Measurements from ENCODE around the gene AKR1C4. TPM values are rescaled to one million over a fixed set of nuclear protein-coding genes. Genes with fewer than 3 reads are reported as not detected.

The AKR1C4 gene
- total and polyA plus RNA-seq, 10 donors: not detected

DNA sequence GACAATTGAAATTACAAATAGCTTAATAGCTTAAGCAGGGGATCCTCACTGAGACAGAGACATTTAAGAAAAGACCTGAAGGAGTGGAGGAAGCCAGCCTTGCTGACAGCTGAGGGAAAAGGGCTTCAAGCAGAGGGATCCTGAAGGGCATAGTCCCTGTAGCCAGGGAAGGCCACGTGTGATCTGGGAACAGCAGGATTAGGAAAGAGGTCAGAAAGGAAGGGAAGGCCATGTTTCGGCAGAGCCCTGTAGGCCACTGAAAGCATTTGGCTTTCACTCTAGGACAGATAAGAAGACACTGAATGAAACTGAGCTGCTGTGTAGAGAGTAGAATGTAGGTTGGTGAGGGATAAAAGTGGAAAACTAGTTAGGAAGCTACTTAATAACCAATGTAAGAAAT lies 8.3 kb upstream of the AKR1C4 start:
- H3K27me3 ChIP-seq (replicated peaks in 1 of 7): no peaks in the 10 kb centered on the region

DNA sequence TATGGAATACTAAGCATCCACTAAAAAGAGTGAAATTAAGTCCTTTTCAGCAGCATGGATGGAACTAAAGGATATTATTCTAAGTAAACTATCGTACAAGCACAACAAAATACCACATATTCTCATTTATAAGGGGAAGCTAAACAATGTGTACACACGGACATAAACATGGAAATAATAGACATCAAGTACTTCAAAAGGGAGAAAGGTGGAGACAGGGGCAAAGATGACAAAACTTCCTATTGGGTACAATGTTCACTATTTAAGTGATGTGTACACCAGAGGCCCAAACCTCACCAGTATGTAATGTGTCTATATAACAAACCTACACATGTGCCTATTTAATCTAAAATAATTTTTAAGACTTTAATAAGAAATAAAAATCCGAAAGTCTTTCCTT lies 2.2 kb upstream of the AKR1C4 start:
- no peak for TF ChIP-seq POLR2AphosphoS5 (IDR thresholded peaks at IDR 0.05)
- Histone ChIP-seq H3K4me3 (no peak overlapping the region), H3K27ac (no peak overlapping the region), H3K9me3 (no peaks in the 10 kb centered on the region), H3K4me1 (no peaks in the 10 kb centered on the region), H3K27me3 (replicated peaks in 1 of 7) (no peaks in the 10 kb centered on the region), H3K36me3 (no peaks in the 10 kb centered on the region)
- DNase-seq: no peak
- 82 to 86% (median 85%) methylated on average over 3 of the region's 3 CpGs for WGBS, 5 donors
- intact Hi-C loops (cut with DNase I; ENCODE audit: low total_unique reads): no loop called here

More for the DNA sequence above, 8.3 kb upstream of the AKR1C4 start:
- intact Hi-C loops (cut with DNase I; ENCODE audit: low total_unique reads): no loop called here
- no peak overlapping the region for H3K4me3 ChIP-seq
- no peak for DNase-seq
- TF ChIP-seq, protein P1, sequence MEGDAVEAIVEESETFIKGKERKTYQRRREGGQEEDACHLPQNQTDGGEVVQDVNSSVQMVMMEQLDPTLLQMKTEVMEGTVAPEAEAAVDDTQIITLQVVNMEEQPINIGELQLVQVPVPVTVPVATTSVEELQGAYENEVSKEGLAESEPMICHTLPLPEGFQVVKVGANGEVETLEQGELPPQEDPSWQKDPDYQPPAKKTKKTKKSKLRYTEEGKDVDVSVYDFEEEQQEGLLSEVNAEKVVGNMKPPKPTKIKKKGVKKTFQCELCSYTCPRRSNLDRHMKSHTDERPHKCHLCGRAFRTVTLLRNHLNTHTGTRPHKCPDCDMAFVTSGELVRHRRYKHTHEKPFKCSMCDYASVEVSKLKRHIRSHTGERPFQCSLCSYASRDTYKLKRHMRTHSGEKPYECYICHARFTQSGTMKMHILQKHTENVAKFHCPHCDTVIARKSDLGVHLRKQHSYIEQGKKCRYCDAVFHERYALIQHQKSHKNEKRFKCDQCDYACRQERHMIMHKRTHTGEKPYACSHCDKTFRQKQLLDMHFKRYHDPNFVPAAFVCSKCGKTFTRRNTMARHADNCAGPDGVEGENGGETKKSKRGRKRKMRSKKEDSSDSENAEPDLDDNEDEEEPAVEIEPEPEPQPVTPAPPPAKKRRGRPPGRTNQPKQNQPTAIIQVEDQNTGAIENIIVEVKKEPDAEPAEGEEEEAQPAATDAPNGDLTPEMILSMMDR (IDR thresholded peaks at IDR 0.05 in 8 of 11, conservative IDR thresholded peaks at IDR 0.05 in 3 of 11): no peak
- TF ChIP-seq POLR2A (IDR thresholded peaks at IDR 0.05) (no peak), POLR2AphosphoS5 (IDR thresholded peaks at IDR 0.05) (no peak)
- 67 to 83% (median 73%) methylated on average over 2 of the region's 2 CpGs for WGBS, 5 donors
- no peaks in the 10 kb centered on the region for H3K9me3 ChIP-seq
- no peak overlapping the region for H3K27ac ChIP-seq
- H3K36me3 ChIP-seq: no peaks in the 10 kb centered on the region
- H3K4me1 ChIP-seq: no peaks in the 10 kb centered on the region

DNA sequence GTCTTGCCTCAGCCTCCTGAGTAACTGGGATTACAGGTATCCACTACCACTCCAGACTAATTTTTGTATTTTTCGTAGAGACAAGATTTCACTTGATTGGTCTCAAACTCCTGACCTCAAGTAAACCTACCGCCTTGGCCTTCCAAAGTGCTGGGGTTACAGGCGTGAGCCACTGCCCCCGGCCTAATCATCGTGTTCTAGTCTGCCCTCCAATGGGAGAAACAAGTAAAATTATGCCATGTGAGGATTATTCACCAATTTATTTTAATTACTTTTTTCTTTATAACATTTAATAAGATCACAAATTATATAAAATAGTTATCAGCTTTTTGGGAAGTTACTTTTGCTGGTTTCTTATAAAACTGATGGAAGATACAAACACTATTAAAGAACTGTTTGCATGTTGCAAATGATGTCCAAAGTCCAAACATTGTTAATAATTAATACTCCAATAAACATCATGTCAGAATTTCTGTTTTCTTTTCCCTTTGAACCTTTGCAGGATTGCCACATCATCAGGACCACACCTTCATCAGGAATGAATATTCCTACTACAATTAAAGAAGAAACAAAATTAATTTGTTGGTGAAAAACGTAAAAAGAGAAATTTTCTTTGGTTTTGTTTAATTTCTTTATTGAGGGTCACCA lies 786 bp upstream of the AKR1C4 start:
- intact Hi-C loops (cut with DNase I; ENCODE audit: low total_unique reads): no loop called here
- no peaks in the 10 kb centered on the region for H3K27me3 ChIP-seq (replicated peaks in 1 of 7)
- no peaks in the 10 kb centered on the region for H3K36me3 ChIP-seq
- no peak overlapping the region for H3K4me3 ChIP-seq
- TF ChIP-seq POLR2A (IDR thresholded peaks at IDR 0.05): no peak
- TF ChIP-seq, protein P1 (IDR thresholded peaks at IDR 0.05 in 8 of 11, conservative IDR thresholded peaks at IDR 0.05 in 3 of 11): no peak
- WGBS, 5 donors: 78 to 87% (median 82%) methylated on average over 6 of the region's 6 CpGs
- H3K27ac ChIP-seq: no peak overlapping the region
- no peaks in the 10 kb centered on the region for H3K4me1 ChIP-seq
- no peaks in the 10 kb centered on the region for H3K9me3 ChIP-seq
- DNase-seq: no peak

DNA sequence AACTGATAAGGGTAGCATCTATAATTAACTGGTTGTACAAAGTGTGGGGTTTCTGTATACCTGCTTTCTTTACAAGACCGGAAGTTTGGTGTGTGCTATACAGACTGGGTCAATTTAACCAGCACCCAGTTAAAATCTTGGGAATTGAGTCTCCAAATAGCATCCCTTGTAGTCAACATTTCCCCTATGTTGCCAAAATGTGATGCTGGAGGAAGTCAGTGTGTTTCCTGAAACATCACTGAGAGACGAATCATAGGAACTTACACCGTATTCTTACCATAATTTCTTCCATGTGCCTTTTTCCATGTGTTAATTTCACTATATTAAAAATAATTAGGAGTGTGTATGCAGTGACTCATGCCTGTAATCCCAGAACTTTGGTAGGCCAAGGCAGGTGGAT lies 1.7 kb downstream of the AKR1C4 start:
- no peak for DNase-seq
- intact Hi-C loops (cut with DNase I; ENCODE audit: low total_unique reads): no loop called here
- H3K36me3 ChIP-seq: no peaks in the 10 kb centered on the region
- H3K4me1 ChIP-seq: no peaks in the 10 kb centered on the region
- TF ChIP-seq POLR2A (IDR thresholded peaks at IDR 0.05) (no peak), POLR2AphosphoS5 (IDR thresholded peaks at IDR 0.05) (no peak)
- TF ChIP-seq, protein P1 (IDR thresholded peaks at IDR 0.05 in 8 of 11, conservative IDR thresholded peaks at IDR 0.05 in 3 of 11): no peak
- H3K27ac ChIP-seq: no peak overlapping the region
- H3K4me3 ChIP-seq: no peak overlapping the region
- 50 to 78% (median 69%) methylated on average over 3 of the region's 3 CpGs for whole genome bisulfite sequencing, 5 donors
- H3K9me3 ChIP-seq: peaks cover 0 to 21% (median 16%) of the 10 kb centered on the region in 8 donors
- H3K27me3 ChIP-seq (replicated peaks in 1 of 7): no peaks in the 10 kb centered on the region
